Measurements from ENCODE around the gene CXCL14. TPM values are rescaled to one million over a fixed set of nuclear protein-coding genes. Genes with fewer than 3 reads are reported as not detected.

The CXCL14 gene
- total and polyA plus RNA-seq, 2 experiments from 2014 or later = 0.88 to 1.3 TPM

DNA sequence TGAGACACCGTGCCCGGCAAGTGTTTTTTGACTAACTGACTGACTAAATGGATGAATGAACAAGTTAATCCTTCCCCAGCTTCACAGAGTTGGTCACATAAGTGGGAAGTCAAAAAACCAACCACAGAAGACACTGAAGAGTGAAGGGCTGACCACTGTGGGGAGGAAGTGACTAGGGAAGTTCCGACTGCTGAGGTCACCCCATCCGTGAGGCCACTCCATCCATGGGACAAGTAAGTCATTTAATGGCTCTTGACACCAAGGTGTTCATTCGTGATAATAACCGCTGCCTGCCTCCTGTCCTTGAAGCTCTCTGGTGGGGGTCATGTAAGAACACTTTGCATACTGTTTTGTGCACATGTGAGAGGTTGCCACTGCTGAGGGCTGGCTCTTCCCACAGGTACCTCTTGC is 22.2 kb upstream of the CXCL14 start:
- Histone ChIP-seq H3K27ac (no peak overlapping the region), H4K20me1 (ENCODE audit: insufficient read depth) (no peaks in the 10 kb centered on the region), H3K4me2 (ENCODE audit: unreplicated experiment) (no peak overlapping the region), H3F3A (ENCODE audit: insufficient read depth) (no peaks in the 10 kb centered on the region), H3K4me1 (ENCODE audit: insufficient read depth) (no peaks in the 10 kb centered on the region), H3K36me3 (ENCODE audit: low read depth) (no peaks in the 10 kb centered on the region), H3K79me2 (ENCODE audit: insufficient read depth) (no peaks in the 10 kb centered on the region), H3K9me3 (ENCODE audit: low read depth) (no peaks in the 10 kb centered on the region), H3K27me3 (replicated peaks; ENCODE audit: insufficient read depth) (peaks cover 9% of the 10 kb centered on the region), H3K9me2 (ENCODE audit: insufficient read depth) (no peaks in the 10 kb centered on the region), H3K9ac (no peak overlapping the region), H3K4me3 (no peak overlapping the region), H2AFZ (no peak overlapping the region)
- 67 to 82% methylated on average over 6 of the region's 6 CpGs for WGBS, 2 experiments (ENCODE audit: low coverage in 1 of 2, low lambda C conversion rate in 2 of 2, missing lambda C conversion rate in 2 of 2)
- no peak for DNase-seq
- in situ Hi-C loops (cut with MboI) = no loop called here
- TF ChIP-seq EZH2phosphoT487 (IDR thresholded peaks at IDR 0.05; ENCODE audit: insufficient read depth, low read depth) (no peak), EZH2 (IDR thresholded peaks at IDR 0.05; ENCODE audit: insufficient read depth, poor library complexity, severe bottlenecking) (no peak)

DNA sequence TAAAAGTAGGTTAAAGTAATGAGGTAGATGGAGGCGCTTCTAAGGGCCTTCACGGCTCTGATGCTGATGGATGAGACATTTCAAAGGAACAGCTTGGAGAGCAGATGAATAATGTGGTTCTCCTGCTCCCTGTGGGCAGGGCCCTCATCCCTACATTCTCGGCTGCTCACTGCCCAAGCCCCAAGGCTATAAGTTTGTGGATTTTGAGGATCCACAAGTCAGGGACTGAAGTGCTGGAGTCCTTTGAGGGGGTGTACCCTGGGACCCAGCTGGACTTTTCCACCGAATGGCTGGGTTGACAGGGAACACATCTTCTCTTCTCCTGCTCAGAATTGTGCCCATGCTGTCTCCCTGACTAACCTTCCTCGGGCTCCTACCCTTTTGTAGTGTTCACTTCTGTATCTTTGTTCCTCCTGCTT is 21.4 kb upstream of the CXCL14 start:
- Histone ChIP-seq H3K9me2 (ENCODE audit: insufficient read depth) (no peaks in the 10 kb centered on the region), H3K4me3 (no peak overlapping the region), H4K20me1 (ENCODE audit: insufficient read depth) (no peaks in the 10 kb centered on the region), H3K9ac (no peak overlapping the region), H3K4me2 (ENCODE audit: unreplicated experiment) (no peak overlapping the region), H3F3A (ENCODE audit: insufficient read depth) (no peaks in the 10 kb centered on the region), H3K79me2 (ENCODE audit: insufficient read depth) (no peaks in the 10 kb centered on the region), H3K36me3 (ENCODE audit: low read depth) (no peaks in the 10 kb centered on the region), H3K9me3 (ENCODE audit: low read depth) (no peaks in the 10 kb centered on the region), H3K27me3 (replicated peaks; ENCODE audit: insufficient read depth) (peaks cover 5% of the 10 kb centered on the region; the same call in 1 of the 2 replicates), H3K27ac (no peak overlapping the region), H3K4me1 (ENCODE audit: insufficient read depth) (no peaks in the 10 kb centered on the region), H2AFZ (no peak overlapping the region)
- DNase-seq = no peak
- 11 to 15% methylated on average over 5 of the region's 5 CpGs for WGBS, 2 experiments (ENCODE audit: low coverage in 1 of 2, low lambda C conversion rate in 2 of 2, missing lambda C conversion rate in 2 of 2)
- in situ Hi-C loops (cut with MboI) = no loop called here
- TF ChIP-seq EZH2phosphoT487 (IDR thresholded peaks at IDR 0.05; ENCODE audit: insufficient read depth, low read depth) (no peak), EZH2 (IDR thresholded peaks at IDR 0.05; ENCODE audit: insufficient read depth, poor library complexity, severe bottlenecking) (no peak)

DNA sequence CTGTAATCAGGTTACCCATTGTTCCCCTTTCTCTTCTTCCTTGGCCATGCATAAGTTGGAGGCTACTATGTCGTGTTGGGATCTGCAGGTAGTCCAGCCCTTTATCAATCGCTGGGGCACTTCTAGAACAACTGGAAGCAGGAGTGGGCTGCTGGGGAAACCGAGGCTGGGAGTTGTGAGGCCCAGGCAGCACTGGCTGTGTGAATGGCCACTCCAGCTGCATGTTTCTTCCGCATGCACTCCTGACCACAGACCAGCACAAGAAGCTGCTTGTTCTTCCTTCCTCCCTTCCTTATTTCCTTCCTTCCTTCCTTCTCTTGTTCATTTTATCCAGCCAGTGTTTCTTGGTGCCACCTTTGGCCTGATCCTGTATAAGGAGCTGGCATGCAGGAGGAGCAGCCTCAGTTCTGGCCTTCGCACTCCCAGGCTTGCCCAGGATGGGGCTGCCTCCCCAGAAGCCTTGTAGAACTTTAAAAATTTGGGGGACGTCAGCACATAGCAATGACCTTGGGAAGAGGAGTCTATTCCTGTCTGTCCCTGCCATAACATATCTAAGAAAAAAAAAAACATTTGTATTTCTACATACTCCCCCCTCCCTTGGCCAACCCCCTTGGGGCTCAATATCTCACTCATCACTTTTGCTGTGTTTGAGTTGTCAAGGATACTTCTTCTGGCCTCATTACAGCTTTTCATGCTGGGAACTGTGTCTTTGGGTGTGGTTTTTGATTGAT is 20.8 kb upstream of the CXCL14 start:
- DNase-seq = no peak
- H3K4me3 ChIP-seq = no peak overlapping the region
- no peaks in the 10 kb centered on the region for H3K9me2 ChIP-seq (ENCODE audit: insufficient read depth)
- WGBS, 2 experiments (ENCODE audit: low coverage in 1 of 2, low lambda C conversion rate in 2 of 2, missing lambda C conversion rate in 2 of 2) = 36 to 42% methylated on average over 6 of the region's 6 CpGs
- in situ Hi-C loops (cut with MboI) = no loop called here
- H3K36me3 ChIP-seq (ENCODE audit: low read depth) = no peaks in the 10 kb centered on the region
- H3K4me1 ChIP-seq (ENCODE audit: insufficient read depth) = no peaks in the 10 kb centered on the region
- H3K9me3 ChIP-seq (ENCODE audit: low read depth) = no peaks in the 10 kb centered on the region
- H3K27ac ChIP-seq = no peak overlapping the region
- no peak overlapping the region for H3K9ac ChIP-seq
- no peak overlapping the region for H3K4me2 ChIP-seq (ENCODE audit: unreplicated experiment)
- no peak overlapping the region for H2AFZ ChIP-seq
- no peaks in the 10 kb centered on the region for H4K20me1 ChIP-seq (ENCODE audit: insufficient read depth)
- peaks cover 4% of the 10 kb centered on the region; the same call in 1 of the 2 replicates for H3K27me3 ChIP-seq (replicated peaks; ENCODE audit: insufficient read depth)
- no peaks in the 10 kb centered on the region for H3K79me2 ChIP-seq (ENCODE audit: insufficient read depth)
- no peaks in the 10 kb centered on the region for H3F3A ChIP-seq (ENCODE audit: insufficient read depth)
- TF ChIP-seq EZH2 (IDR thresholded peaks at IDR 0.05; ENCODE audit: insufficient read depth, poor library complexity, severe bottlenecking) (no peak), EZH2phosphoT487 (IDR thresholded peaks at IDR 0.05; ENCODE audit: insufficient read depth, low read depth) (no peak)

DNA sequence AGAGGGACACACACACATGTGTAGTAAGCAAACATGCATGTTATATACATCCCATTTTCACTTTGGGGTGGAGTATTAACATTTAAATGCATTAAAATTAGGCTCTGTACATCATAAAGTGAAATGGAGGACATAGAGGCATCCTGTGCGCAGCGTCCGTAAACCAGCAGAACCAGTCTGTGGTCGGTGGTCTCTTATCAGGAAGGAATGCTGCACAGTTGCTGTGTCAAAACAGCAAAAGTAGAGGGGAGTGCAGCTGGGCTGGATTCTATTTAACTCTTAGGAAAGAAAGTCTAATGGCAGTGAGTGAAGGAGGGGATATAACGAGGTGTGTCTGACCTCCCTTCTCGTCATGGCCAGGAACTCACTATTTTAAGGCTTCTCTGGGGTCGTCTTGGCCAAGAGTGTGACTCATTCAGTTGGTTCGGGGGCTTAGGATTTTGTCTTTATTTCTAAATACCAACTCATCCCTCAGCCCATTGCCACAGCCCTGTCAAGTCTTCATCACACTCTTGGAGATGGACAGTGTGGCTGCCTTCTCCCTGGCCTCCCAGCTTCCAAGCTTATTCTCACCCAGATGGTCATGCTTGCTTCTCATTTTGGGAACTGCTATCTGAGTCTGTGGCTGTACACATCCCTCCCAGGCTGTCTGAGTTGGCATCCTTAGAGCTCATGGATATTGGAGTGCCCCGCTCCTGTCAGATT is 20.1 kb upstream of the CXCL14 start:
- no peaks in the 10 kb centered on the region for H3K4me1 ChIP-seq (ENCODE audit: insufficient read depth)
- H3K79me2 ChIP-seq (ENCODE audit: insufficient read depth) = no peaks in the 10 kb centered on the region
- H3K9me2 ChIP-seq (ENCODE audit: insufficient read depth) = no peaks in the 10 kb centered on the region
- H3K27me3 ChIP-seq (replicated peaks; ENCODE audit: insufficient read depth) = peaks cover 4% of the 10 kb centered on the region; the same call in 1 of the 2 replicates
- DNase-seq = no peak
- H3F3A ChIP-seq (ENCODE audit: insufficient read depth) = no peaks in the 10 kb centered on the region
- WGBS, 2 experiments (ENCODE audit: low coverage in 1 of 2, low lambda C conversion rate in 2 of 2, missing lambda C conversion rate in 2 of 2) = 59 to 62% methylated on average over 9 of the region's 9 CpGs
- H3K9ac ChIP-seq = no peak overlapping the region
- in situ Hi-C loops (cut with MboI) = no loop called here
- H3K36me3 ChIP-seq (ENCODE audit: low read depth) = no peaks in the 10 kb centered on the region
- no peak overlapping the region for H3K27ac ChIP-seq
- H3K4me3 ChIP-seq = no peak overlapping the region
- H3K9me3 ChIP-seq (ENCODE audit: low read depth) = no peaks in the 10 kb centered on the region
- no peaks in the 10 kb centered on the region for H4K20me1 ChIP-seq (ENCODE audit: insufficient read depth)
- no peak overlapping the region for H2AFZ ChIP-seq
- TF ChIP-seq EZH2phosphoT487 (IDR thresholded peaks at IDR 0.05; ENCODE audit: insufficient read depth, low read depth) = no peak
- TF ChIP-seq EZH2 (IDR thresholded peaks at IDR 0.05; ENCODE audit: insufficient read depth, poor library complexity, severe bottlenecking) = no peak
- no peak overlapping the region for H3K4me2 ChIP-seq (ENCODE audit: unreplicated experiment)
